ENCODE results near the gene UNC80.

UNC80 gene

DNA sequence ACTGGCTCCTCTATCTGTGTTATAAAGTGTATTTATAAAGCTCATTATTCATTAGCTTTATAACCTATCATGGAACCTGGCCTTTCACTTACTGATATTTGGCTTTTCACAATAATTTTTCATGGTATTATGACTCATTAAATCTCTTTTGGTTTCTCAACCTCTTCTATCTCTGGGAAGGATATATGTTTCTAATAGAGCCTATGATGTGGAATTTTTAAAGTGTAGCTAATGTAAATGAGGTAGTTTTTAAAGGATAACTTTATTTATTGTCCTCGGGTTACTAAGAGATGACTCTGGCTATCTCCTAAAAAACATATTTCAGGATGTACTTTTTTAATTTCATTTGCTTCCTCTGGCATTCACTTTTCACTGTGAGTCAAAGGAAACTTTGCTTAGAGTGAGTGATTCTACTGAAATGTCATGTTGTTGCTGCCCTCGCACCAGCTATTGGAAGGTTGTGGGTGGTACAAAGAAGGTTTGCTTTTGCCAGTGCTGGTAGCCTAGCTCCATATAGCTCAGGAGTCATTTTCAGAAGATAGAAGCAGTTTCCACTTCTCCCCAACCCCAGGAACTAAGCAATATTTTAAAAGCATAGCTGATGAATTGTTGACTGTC, 145.6 kb downstream of the UNC80 start:
- DNase-seq (ENCODE audit: low read depth): no peak

DNA sequence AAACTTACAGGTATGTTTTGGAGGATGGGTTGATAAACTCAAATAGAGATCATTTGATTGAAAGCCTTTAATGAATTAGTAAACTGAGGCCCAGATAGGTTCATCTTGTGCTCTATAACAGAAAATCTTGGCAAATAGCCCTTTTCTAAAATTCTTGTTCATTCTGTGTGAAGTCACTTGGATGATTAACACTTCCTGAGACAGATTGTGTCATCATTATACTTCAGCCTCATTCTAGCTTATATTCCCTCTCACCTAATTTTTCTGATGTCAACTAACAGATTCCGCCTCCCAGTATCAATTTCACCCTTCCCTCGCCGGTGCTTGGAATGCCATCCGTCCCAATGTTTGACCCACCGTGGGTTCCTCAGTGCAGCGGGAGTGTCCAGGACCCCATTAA, 146.6 kb downstream of the UNC80 start:
- DNase-seq (ENCODE audit: low read depth): no peak

DNA sequence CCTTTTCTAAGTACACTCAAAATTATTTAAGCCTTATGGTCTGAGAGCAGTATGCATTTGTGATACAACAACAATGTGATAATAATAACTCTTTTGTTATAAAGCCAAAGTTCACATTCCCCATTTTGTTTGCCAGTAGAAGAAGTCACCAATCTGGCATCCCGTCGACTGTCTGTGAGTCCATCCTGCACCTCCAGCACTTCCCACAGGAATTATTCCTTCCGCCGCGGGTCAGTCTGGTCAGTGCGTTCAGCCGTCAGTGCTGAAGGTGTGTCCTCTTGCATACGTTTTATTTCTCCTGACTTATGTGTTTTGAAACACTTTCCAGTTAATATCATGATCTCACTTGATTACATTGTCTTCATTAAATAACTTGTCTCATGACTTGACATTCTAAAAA, 150.5 kb downstream of the UNC80 start:
- DNase-seq (ENCODE audit: low read depth): no peak

DNA sequence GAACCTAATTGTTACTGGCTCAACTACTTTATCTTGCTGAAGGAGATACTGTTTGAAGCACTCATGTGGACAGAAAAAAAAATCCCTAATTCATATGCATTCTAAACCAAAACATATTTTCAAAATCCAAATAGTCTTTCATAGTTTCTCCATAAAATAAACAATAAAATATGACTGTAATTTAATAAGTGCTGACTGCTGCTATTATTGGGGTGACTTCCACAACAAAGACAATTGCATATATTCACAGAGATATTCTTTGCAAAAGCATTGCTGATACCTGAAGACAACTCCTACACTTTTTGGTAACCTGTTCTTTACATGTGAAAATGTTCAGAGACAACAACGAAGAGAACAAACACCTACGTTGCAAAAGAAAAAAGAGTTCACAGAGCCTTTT, 157.7 kb downstream of the UNC80 start:
- no peak for DNase-seq (ENCODE audit: low read depth)

DNA sequence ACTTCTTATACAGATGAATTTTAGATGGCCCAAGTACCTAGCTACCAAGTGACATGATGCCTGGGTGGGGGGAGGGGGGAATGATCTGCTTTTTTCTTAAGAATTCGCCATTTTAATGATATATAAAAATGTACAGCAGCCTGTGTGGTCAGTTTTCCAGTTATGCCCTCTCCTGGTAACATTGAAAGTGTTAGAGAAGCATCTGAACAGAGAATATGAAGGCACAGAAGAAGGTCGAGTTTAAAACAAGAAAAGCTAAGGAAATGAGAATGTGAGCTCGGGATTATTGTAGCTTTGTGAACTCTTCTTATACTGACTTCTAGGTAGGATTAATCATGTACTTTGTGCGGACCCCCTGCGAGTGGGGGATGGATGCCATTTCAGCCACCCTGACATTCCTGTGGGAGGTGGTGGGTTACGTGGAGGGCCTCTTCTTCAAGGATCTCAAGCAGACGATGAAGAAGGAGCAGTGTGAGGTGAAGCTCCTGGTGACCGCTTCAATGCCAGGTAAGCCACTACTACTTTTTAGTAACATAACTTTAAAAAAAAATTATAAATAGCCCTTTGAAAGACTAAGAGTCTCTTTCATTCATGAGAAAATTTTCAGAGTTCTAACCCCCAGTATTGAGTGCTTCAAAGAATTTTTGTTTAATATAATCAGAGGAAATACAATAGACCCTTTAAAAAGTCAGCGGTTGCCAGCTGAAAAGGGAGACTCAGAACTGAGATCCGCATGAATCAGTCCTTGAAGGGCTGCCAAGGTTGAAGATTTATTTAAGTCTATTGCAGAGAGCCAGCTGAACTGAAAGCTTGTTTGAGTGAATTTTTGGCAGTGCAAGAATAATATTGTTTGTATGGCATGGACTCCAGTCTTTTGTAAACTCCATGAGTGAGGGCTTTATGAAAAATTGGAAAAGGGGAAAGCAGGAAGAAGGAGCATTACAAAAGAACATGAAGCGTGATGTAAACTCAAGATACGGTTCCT, 162.2 kb downstream of the UNC80 start:
- peak; percentile 81 for DNase-seq (ENCODE audit: low read depth)

DNA sequence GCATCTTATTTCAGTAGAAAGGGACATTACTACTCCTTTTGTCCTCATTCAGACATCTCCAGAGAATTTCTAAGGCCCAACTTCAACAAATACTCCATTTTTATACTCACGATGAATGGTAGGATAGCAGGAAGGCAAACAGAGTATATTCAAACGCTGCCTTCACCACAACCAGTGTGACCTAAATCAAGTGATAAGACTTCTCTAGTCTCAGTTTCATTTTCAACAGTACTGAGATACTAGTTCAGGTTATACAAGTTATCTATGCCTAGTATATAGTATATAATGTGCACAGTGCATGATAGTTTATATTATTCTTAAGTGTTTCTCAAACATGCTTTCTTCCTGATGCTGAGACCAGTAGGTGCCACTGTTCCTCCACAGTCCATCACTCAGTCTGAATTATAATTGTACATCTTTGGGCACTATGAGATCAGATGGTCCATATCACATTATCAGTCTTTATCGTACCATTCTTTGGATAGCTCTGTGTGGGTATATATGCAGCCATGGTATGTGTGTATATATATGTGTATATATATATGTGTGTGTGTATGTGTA, 164.6 kb downstream of the UNC80 start:
- DNase-seq (ENCODE audit: low read depth): no peak

DNA sequence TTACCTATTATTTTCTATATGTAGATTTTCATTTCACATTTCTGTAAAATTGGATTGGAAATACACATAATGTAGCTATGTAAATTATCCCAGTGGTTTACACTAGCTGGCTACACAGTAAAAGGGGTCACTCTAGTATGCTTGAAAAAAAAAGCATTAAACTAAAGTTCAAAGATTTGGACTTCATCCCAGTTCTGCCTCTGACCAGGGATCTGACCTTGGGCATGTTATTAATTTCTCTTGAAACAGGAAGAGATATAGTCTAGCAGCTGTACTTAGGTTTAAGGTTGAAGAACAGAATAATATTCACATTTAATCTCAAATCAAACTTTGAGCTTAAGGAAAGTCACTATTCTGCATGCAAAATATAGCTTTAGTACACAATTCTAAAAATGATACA, 166.3 kb downstream of the UNC80 start:
- DNase-seq (ENCODE audit: low read depth): no peak

DNA sequence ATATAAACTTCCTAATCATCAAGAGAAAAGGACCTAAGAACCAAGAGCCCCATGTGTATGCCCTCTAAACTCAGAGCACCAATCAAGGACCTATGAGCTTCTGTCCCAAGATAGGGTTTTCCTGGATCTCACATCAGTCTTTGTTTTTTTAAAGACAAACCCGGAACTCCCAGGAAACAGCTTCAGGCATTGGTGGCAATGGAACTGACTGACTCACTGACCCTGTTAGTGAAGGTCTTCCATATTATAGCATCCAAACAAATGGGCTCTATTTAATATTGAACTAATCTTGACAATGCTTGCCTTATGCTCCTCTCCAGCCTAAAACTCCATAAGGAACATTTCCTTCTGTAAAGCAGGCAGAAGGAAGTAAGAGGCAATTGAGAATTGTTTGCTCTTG, 167.3 kb downstream of the UNC80 start:
- no peak for DNase-seq (ENCODE audit: low read depth)

DNA sequence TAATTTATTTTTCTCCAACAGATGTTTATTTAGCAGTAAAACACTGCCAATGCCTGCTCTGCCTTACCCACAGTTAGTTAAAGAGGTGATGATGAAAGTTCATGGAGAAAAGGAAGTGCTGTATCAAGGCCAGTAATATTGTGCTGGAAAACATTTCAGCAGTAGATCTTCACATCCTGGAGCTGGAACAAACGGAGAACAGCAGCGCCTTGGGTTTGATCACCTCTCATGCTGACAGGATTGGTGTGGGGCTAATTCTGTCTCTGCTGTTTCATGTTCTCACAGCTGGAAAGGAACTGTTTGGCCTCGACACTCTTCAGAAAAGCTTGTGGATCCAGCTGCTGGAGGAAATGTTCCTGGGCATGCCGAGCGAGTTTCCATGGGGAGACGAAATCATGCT, 169.3 kb downstream of the UNC80 start:
- no peak for DNase-seq (ENCODE audit: low read depth)

DNA sequence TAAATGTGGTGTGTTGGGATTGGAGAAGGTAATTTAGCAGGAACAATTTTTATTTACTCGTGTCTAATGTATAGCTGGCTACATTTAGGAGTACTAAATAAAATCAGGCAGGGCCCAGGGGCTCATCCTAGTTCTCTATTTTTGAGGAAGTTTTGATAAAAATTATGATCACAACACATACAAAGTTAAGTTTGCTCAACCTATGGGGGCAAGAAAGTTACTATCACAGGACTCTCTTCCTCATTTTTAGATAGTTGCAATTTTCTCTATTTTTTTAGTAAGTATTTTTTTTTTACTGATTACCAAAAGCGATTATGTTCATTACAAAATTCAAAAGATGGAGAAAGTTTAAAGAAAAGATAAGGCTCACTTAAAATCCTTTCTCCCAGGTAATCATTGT, 170.8 kb downstream of the UNC80 start:
- DNase-seq (ENCODE audit: low read depth): no peak

DNA sequence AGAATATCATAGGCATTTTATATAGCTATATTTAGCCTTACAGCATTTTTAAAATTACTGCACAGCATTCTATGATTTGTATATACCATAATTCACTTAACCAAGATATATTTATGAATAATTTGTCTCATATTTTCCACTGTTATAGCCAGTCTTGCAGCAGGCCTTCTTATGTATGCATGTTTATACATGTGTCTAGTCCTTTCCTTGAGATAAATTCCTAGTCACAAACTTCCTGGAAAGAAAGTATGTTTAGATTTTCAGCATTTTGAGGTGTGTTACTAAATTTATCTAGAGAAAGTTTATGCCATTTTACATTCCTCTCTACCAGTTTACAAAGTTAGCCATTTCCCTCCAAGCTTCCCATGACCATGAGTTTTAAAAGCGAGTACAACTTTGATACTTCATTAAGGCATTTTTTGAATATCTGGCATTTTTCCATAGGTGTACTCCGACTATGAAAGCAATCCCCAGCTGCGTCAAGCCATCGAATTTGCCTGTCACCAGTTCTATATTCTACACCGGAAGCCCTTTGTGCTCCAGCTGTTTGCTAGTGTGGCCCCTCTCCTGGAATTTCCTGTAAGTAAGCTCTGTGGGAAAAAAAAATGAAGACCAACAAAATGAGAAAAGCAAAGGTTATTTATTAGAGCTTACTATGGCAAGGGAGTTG, 171.4 kb downstream of the UNC80 start:
- no peak for DNase-seq (ENCODE audit: low read depth)

DNA sequence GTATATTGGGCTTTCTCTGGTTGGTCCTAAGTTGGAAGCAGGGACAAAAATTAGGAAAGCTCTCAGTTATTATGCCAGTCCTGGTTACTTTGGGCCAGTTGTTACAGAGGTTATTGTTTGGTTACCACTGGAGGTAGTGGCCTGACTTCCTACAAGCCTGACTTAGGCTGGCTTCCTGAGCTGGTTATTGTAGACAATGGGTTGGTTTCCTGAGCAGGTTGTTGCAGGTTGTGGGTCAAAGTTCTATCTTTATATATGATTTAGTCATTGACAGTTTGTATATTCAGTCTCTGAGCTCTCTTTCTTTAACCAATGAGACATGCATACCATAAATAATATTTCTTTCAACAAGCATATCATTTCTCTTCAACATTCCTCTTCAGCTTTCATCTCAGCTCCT, 172.1 kb downstream of the UNC80 start:
- DNase-seq (ENCODE audit: low read depth): no peak

DNA sequence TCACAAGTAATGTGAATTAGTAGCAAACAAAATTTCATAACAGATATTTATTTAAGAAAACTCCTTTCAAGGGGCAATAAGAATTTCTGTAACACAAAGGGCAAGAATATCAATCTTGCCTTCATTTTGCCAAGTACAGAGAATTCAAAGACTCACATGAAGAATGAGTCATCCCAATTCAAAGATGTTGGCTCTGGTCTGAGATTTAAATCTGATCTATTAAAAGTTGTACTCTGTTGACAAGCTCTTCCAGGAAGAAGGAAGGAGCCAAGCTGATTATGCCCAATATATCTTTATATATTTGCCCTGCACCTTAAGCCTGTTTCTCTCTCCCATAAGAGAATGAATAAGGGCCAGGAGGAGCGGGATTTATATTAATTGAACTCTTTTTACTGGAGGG, 174.9 kb downstream of the UNC80 start:
- DNase-seq (ENCODE audit: low read depth): no peak

DNA sequence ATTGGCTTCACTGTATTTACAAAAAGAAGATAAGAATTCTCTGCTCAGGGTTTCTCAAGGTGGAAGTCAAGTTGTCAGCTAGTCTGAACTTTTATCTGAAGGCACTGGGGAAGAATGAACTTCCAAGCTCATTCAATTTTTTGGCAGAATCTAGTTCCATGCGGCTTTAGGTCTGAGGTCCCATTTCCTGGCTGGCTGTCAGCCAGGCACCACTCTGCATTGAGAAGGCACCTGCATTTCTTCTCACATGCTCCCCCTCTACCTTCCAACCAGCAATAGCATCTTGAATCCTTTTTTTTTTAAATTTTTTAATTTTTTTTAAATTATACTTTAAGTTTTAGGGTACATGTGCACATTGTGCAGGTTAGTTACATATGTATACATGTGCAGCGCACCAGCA, 184.6 kb downstream of the UNC80 start:
- DNase-seq (ENCODE audit: low read depth): no peak

DNA sequence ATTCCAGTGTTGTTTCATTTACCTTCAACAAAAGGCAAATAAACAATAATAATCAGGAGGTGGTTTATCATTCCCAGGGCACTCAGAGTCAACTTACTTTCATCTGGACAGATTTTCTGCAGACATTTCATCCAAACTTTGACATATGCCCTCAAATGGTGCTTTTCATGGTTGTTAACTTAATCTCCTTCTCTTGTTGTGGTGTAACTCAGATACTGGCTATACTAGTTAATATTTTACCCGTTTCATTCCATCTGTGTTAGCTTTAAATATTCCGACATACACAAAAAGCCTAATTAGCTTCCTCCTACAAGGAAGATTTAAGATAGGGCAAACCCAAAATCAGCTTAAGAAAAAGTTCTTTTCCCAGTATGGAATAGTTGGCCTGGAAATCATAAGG, 186.4 kb downstream of the UNC80 start:
- DNase-seq (ENCODE audit: low read depth): no peak

DNA sequence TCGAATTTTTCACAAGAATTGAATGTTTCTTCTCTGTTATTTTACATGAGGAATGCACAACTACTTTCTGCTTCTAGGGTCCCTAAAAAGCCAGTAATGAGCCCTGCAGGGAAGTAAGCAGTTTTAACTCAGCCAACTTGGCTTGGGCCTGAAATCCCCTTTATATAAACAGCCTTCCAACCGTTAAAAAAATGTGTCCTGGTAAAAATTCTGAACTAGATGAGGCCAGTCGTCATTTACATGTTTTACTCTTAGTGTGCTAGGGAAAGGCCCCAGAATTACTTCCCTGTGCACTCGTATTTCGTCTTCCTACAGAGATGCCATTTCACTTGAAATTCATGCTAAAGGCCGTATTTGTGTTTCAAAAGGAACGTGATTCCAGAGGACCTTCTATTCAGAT, 188.4 kb downstream of the UNC80 start:
- no peak for DNase-seq (ENCODE audit: low read depth)

DNA sequence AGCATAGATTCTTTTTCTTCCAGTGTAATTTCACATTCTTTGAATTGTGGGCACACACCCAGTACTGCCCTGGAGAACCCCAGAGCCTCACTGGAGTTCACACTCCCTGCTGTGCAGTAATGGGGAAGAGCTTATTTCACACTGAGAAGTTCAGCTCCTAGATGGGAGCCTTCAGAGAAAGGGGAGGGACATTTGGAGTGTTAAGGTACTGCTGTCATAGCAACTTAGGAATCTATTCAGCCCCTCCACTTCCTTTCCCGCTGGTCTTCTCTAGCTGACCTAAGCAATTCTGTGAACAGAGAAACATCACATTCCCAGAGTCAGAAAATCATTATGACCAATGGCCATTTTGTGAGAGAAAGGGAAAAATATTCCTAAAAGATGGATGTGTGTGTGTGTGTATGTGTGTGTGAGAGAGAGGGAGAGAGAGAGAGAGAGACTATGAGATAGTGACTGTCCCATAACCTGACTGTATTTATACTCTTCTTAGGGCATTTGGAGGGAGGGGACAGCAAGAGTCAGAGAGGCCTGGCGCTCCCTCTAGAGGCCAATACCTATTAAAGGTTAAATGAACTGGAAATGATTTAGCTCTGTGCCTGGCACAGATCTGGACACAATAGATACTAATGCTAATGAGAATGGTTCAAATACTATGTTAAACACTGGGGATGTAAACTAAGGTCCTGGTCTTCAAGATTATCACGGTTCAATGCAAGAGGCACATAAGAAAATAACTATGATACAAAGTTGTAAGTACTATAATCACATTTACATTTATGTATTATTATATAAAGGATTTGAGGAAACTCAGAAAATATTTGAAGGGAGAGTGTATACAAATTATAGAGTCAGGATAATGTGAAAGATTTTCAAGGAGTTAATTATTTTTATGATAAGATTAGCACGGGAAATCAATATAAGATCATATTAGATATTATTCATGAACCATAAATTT, 189.3 kb downstream of the UNC80 start:
- DNase-seq (ENCODE audit: low read depth): peak; percentile 32

DNA sequence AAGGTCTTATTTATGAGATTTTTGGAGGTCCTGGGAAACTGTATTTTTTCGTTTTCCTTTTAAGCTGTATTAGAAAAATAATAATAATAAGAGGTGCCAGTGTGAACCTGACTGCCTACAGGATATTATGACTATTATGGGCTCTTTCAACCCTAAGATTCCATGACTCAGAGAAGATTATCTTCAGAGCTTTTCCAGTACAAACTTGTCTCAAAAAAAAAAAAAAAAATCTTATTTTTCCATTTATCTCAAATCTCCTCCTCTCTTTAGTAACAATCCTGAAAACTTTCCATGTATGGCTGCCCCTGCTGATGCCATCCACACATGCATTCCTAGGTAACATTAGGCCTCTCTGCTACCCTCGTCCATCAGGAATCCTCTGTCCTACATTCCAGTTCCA, 194.1 kb downstream of the UNC80 start:
- no peak for DNase-seq (ENCODE audit: low read depth)

DNA sequence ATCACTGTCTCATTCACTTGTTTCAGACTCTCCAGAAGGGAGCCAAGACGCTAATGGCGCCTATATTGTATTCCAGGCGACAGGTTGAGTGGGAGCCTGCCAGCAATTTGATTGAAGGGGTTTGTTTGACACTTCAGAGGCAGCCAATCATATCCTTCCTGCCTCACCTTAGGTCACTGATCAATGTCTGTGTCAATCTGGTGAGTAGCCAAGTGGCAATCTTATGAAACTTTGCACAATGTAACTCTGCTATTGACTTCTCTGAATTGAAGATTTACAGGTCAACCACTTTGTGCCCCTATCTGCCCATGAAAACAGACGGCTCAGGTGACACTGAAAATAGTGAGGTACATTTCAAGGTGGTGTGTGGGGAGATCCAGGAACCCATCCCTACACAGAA, 198.1 kb downstream of the UNC80 start:
- no peak for DNase-seq (ENCODE audit: low read depth)

DNA sequence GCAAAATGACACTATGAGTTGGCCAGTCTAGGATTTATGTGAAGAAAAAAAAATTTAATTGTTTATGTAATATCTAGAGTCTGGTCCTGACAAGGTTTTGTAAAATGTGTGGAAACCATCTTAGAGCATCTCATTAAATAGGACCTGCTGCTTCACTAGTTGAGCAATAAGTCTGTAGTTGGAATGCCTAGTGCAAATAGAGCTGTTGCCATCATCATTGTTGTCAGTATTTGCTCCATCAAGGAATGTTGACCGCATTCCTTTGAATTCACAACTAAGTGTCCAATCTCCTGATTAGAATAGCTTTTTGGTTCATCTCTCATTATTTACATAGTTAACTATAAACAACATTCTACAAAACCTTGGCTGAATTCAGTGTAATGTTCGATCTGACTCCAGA, 198.6 kb downstream of the UNC80 start:
- DNase-seq (ENCODE audit: low read depth): no peak

DNA sequence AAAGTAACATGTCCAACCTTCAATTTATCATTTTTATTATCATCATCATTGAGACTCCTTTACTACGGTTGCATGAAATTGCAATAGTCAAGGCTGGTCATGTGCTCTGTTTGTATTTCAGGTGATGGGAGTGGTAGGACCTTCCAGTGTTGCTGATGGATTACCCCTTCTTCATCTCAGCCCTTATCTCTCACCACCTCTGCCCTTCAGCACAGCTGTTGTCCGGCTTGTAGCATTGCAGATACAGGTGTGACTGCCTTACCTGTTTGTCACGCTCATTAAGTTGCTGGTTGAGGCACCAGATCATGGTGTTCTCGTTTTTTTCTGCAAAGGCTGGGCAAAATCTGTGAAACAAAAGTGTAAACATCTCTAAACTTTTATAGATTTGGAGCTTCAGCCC, 199.1 kb downstream of the UNC80 start:
- no peak for DNase-seq (ENCODE audit: low read depth)

DNA sequence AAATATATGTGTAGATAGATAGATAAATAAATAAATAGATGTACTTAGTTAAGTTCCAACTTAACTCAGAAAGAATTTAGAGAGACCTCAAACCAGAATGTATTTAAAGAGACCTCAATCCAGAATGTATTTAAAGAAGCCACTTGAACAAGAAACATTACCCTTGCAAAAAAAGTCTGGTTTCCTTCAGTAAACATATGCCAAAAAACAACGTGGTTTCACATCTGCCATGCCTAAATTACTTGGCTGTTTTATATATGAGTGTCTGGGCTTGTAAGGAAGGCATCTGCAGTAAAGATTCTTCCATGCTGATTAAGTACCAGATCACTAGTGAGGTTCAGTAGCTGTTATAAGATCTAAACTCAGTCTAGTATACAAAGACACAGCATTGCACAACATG, 201.7 kb downstream of the UNC80 start:
- no peak for DNase-seq (ENCODE audit: low read depth)
